Measurements from ENCODE around the gene USH1C. TPM values are rescaled to one million over a fixed set of nuclear protein-coding genes. Genes with fewer than 3 reads are reported as not detected.

Gene USH1C
- total RNA-seq, 1 donor from 2014 or later = not detected

DNA sequence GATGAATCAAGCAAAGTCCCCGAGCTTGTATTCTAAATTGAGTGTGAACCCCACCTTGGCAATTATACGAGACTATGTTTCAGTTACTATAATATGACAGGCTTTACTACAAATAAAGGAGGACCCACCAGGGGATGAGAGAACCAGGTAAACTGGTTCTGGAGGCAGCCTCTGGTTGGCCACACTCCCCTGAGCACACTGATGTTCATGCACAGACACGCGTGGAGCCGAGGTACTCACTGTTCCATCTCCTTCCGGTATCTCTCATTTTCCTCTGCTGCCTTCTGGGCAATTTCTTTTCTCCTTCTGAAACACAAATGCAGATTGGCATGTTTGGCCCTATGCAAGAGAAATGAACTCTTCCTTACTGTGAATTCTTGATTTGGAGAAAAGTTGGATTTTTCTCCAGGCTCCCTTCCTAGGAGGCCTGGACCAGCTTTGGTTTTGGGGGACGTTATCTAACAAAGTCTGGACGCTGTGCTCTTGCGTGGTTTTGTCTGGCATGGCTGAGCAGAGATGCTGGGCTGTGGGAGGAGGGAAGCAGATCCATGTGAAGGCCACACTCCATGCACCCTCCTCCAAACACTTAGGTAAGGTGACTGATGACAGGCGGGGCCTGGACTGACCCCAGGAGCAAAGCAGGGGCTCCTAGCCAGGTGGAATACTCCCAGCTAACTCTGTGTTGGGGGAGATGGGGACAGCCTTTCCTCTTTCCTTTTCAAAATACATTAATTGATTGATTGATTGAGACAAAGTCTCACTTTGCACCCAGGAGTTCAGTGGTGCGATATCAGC, 22.9 kb downstream of the USH1C start:
- Mint-ChIP-seq H3K4me3 (no peak overlapping the region), H3K36me3 (ENCODE audit: low read depth) (no peaks in the 10 kb centered on the region), H3K4me1 (no peaks in the 10 kb centered on the region), H3K27me3 (peaks cover 2% of the 10 kb centered on the region), H3K9me3 (no peaks in the 10 kb centered on the region), H3K27ac (no peak overlapping the region)
- intact Hi-C loops (cut with micrococcal nuclease) = no loop called here
- DNase-seq = no peak

- intact Hi-C loops (cut with micrococcal nuclease) = no loop called here
- DNase-seq = no peak
- Mint-ChIP-seq H3K9me3 (no peaks in the 10 kb centered on the region), H3K4me3 (no peak overlapping the region), H3K27ac (no peak overlapping the region), H3K27me3 (peaks cover 7% of the 10 kb centered on the region), H3K4me1 (no peaks in the 10 kb centered on the region), H3K36me3 (ENCODE audit: low read depth) (no peaks in the 10 kb centered on the region)
Observed at GRCh38 chr11:17519061-17519885, 24.9 kb downstream of the USH1C start.

DNA sequence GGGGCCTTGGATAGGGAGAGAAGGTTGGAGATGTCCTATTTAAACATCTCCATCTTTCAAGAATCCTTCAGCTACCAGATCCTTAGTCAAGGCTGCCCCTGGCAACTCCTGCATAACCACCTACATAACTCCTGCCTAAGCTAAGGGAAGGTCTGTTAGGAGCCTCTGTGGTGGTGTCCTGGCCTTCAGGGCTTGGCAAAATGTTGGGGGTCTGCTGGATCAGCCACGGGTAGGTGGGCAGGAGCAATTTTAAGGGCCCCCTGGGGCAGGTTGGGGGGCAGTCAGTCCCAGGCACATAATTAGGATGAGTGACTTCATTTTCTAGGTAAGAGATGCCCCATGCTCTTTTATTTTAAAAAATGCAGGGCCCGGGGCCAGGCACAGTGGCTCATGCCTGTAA, 25.9 kb downstream of the USH1C start:
- H3K4me1 Mint-ChIP-seq = no peaks in the 10 kb centered on the region
- H3K4me3 Mint-ChIP-seq = no peak overlapping the region
- H3K9me3 Mint-ChIP-seq = no peaks in the 10 kb centered on the region
- no peaks in the 10 kb centered on the region for H3K36me3 Mint-ChIP-seq (ENCODE audit: low read depth)
- H3K27me3 Mint-ChIP-seq = peaks cover 12% of the 10 kb centered on the region
- no peak overlapping the region for H3K27ac Mint-ChIP-seq
- intact Hi-C loops (cut with micrococcal nuclease) = no loop called here
- no peak for DNase-seq

GRCh38 chr11:17517186-17517585, 27.0 kb downstream of the USH1C start:
- Mint-ChIP-seq H3K27me3 (peaks cover 14% of the 10 kb centered on the region), H3K4me3 (no peak overlapping the region), H3K4me1 (no peaks in the 10 kb centered on the region), H3K9me3 (no peaks in the 10 kb centered on the region), H3K27ac (no peak overlapping the region), H3K36me3 (ENCODE audit: low read depth) (no peaks in the 10 kb centered on the region)
- no peak for DNase-seq
- intact Hi-C loops (cut with micrococcal nuclease) = no loop called here

DNA sequence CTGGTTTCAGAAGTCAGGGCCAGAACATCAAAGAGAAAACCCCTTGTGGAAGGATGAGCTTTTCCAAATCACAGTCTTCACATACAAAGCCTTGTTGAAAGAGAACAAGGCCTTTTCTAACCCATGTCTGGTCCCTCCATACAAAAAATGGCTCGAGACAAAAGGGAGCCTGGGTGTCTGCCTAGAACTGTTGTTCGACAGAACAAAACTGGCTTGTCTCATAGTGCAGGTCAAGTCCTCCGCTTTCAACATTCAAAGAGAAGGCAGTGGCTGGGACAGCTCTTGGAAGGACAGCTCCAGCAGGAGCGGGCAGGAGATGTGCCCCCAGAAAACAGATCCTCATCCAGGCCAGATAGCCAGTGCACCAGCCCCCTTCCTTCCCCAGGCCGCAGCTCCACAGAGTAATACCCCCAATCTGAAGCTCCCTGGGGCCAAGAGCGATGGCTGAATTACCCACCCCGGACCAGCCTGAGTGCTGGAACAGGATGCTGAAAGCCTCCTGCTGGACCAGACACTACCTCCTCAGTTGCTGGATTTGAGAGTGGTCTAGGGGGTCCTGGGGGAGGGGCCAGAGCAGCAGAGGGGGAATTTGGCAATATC, 27.6 kb downstream of the USH1C start:
- Mint-ChIP-seq H3K4me1 (no peaks in the 10 kb centered on the region), H3K27ac (no peak overlapping the region), H3K36me3 (ENCODE audit: low read depth) (no peaks in the 10 kb centered on the region), H3K9me3 (no peaks in the 10 kb centered on the region), H3K4me3 (no peak overlapping the region), H3K27me3 (peaks cover 18% of the 10 kb centered on the region)
- intact Hi-C loops (cut with micrococcal nuclease) = no loop called here
- DNase-seq = no peak

- Mint-ChIP-seq H3K4me1 (no peaks in the 10 kb centered on the region), H3K27me3 (peaks cover 17% of the 10 kb centered on the region)
Observed at GRCh38 chr11:17515443-17516176, 28.6 kb downstream of the USH1C start.

GRCh38 chr11:17514476-17514875, 29.7 kb downstream of the USH1C start:
- intact Hi-C loops (cut with micrococcal nuclease) = no loop called here

More at GRCh38 chr11:17515443-17516176, 28.6 kb downstream of the USH1C start:
- intact Hi-C loops (cut with micrococcal nuclease) = no loop called here
- Mint-ChIP-seq H3K36me3 (ENCODE audit: low read depth) (no peaks in the 10 kb centered on the region), H3K27ac (no peak overlapping the region), H3K9me3 (no peaks in the 10 kb centered on the region), H3K4me3 (no peak overlapping the region)
- DNase-seq = no peak

GRCh38 chr11:17513853-17514252, 30.4 kb downstream of the USH1C start:
- no peak overlapping the region for H3K27ac Mint-ChIP-seq
- intact Hi-C loops (cut with micrococcal nuclease) = no loop called here
- H3K4me1 Mint-ChIP-seq = no peaks in the 10 kb centered on the region

More at GRCh38 chr11:17514476-17514875, 29.7 kb downstream of the USH1C start:
- no peak for DNase-seq
- Mint-ChIP-seq H3K36me3 (ENCODE audit: low read depth) (no peaks in the 10 kb centered on the region), H3K27me3 (peaks cover 23% of the 10 kb centered on the region), H3K4me3 (no peak overlapping the region), H3K27ac (no peak overlapping the region), H3K9me3 (no peaks in the 10 kb centered on the region), H3K4me1 (no peaks in the 10 kb centered on the region)

DNA sequence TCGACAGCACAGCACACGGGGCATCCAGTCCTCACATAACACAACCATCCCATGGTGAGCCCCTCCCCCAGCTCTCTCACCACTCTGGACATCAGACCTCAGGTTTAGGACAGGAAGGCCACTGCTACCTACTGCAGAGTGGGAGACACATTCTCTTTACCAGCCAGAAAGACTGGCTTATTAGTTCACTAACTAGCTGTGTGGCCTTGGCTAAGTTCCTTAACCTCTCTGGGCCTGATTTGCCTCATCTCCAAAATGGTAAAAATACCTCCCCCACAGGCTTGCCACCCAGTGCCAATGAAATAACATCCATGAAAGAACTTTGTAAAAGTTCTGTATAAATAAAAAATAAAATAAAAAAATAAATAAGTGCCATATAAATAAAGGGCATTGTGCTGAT, 32.1 kb downstream of the USH1C start:
- H3K27me3 Mint-ChIP-seq = peaks cover 34% of the 10 kb centered on the region
- no peak for DNase-seq
- H3K36me3 Mint-ChIP-seq (ENCODE audit: low read depth) = no peaks in the 10 kb centered on the region
- no peak overlapping the region for H3K27ac Mint-ChIP-seq
- intact Hi-C loops (cut with micrococcal nuclease) = no loop called here
- no peaks in the 10 kb centered on the region for H3K4me1 Mint-ChIP-seq
- H3K9me3 Mint-ChIP-seq = no peaks in the 10 kb centered on the region
- no peak overlapping the region for H3K4me3 Mint-ChIP-seq

More at GRCh38 chr11:17513853-17514252, 30.4 kb downstream of the USH1C start:
- DNase-seq = no peak
- Mint-ChIP-seq H3K27me3 (peaks cover 27% of the 10 kb centered on the region), H3K9me3 (no peaks in the 10 kb centered on the region), H3K36me3 (ENCODE audit: low read depth) (no peaks in the 10 kb centered on the region), H3K4me3 (no peak overlapping the region)

DNA sequence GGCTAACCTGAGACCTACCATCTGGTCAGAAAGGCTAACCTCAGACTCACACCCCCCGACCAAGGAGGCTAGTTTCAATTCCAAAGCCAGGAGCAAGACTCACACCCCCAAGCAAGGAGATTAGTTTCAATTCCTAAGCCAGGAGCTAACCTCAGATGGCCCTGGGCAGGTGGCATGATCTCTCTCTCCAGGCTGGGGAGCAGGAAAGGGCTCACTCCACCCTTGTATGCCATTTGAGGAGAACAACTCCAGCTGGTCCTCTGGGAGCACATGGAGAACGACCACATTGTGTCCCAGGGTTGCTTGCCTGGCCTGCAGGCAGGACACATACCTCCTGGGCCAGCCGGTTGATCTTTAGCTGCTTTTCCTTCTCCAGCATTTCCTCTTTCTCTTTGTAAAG, 32.6 kb downstream of the USH1C start:
- Mint-ChIP-seq H3K4me1 (no peaks in the 10 kb centered on the region), H3K27ac (no peak overlapping the region), H3K27me3 (peaks cover 36% of the 10 kb centered on the region), H3K9me3 (no peaks in the 10 kb centered on the region), H3K36me3 (ENCODE audit: low read depth) (no peaks in the 10 kb centered on the region), H3K4me3 (no peak overlapping the region)
- DNase-seq = no peak
- intact Hi-C loops (cut with micrococcal nuclease) = no loop called here

DNA sequence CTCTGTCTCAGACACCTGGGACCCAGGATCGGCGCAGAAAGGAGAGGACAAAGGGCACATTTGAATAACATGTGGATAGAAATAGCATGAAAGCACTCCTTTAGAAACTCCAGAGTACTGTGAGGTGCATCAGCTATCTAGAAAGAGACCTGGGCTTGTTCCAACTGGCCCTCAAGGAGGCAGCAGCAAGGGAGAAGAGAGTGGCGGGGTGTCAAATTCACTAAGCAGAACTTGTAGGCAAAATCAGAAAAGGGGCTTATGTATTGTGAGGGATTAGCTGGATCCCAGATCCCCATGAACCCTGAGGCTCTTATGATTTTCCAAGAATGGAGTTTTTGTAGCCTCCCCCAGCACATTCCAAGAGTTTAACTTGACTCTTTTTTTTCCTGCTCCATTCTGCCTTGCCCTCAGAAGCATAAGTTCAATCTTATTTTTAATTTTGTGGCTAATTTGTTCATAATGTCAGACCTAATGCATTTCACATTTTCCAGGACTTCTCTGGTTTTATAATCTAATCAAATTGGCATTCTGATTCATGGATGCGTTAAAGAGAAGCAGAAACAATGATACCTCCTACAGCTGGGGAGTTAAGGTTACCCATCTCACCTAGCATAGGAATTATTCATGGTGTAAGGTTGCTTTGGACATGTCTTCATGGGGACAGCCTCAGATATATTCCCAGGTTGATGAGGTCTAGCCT, 33.6 kb downstream of the USH1C start:
- Mint-ChIP-seq H3K27me3 (peaks cover 34% of the 10 kb centered on the region), H3K4me3 (no peak overlapping the region), H3K4me1 (no peaks in the 10 kb centered on the region), H3K27ac (no peak overlapping the region), H3K36me3 (ENCODE audit: low read depth) (no peaks in the 10 kb centered on the region), H3K9me3 (no peaks in the 10 kb centered on the region)
- intact Hi-C loops (cut with micrococcal nuclease) = no loop called here
- DNase-seq = no peak

DNA sequence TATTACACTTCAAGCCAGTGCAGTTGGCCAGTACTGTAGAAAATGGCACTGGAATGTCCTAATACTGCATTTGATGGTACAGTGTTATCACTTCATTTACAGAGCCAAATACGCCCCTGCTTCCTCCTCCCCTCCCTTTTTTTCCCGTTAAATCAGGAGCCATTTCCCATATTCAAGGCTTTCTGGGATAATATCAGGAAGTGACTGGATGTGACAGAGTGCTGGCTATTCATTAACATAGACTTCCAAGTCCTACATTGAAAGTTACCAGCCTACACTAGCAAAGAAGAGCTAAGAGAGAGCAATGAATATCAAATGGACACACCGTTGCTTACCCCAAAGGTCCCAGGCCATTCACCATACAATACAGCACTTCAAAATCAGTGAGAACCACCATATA, 35.4 kb downstream of the USH1C start:
- intact Hi-C loops (cut with micrococcal nuclease) = no loop called here
- no peak for DNase-seq
- H3K4me3 Mint-ChIP-seq = no peak overlapping the region
- H3K9me3 Mint-ChIP-seq = no peaks in the 10 kb centered on the region
- no peaks in the 10 kb centered on the region for H3K4me1 Mint-ChIP-seq
- no peak overlapping the region for H3K27ac Mint-ChIP-seq
- no peaks in the 10 kb centered on the region for H3K36me3 Mint-ChIP-seq (ENCODE audit: low read depth)
- peaks cover 32% of the 10 kb centered on the region for H3K27me3 Mint-ChIP-seq

DNA sequence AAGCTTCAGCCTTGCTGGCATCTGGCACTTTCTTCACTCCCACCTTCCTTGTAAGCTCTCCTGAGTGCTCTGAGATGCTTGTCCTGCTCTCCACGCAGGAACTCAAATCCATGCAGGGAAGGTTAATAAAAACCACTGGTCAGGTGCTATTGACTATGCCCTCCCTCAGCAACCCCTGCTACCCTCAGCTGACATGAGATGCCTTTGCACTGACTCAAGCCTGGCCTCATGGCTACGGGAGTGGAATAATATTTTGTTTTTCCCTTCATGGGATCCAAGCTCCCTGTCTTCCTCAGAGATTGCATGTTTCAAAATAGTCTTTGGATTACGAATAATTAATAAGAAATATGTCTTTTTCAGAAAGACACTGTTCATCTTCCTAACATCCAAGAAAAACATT, 35.9 kb downstream of the USH1C start:
- Mint-ChIP-seq H3K36me3 (ENCODE audit: low read depth) (no peaks in the 10 kb centered on the region), H3K27me3 (peaks cover 29% of the 10 kb centered on the region), H3K4me1 (no peaks in the 10 kb centered on the region), H3K4me3 (no peak overlapping the region), H3K27ac (no peak overlapping the region), H3K9me3 (no peaks in the 10 kb centered on the region)
- no peak for DNase-seq
- intact Hi-C loops (cut with micrococcal nuclease) = no loop called here

Measured in activated CD4-positive, alpha-beta T cell treated with anti-CD3 and anti-CD28 coated beads, Interleukin-2, amount 10 ng/mL, durations not matched to agents 24 days and 14 days (primary cell).